Measurements from ENCODE around the gene PABPC3. TPM values are rescaled to one million over a fixed set of nuclear protein-coding genes. Genes with fewer than 3 reads are reported as not detected.

PABPC3 gene
- total RNA-seq, 1 donor from 2014 or later: 0.23 TPM

- no peak overlapping the region for H3K4me3 ChIP-seq (ENCODE audit: low read depth, low read length)
These were observed 15.1 kb downstream of the PABPC3 start for GRCh38 chr13:25110956-25111584.

DNA sequence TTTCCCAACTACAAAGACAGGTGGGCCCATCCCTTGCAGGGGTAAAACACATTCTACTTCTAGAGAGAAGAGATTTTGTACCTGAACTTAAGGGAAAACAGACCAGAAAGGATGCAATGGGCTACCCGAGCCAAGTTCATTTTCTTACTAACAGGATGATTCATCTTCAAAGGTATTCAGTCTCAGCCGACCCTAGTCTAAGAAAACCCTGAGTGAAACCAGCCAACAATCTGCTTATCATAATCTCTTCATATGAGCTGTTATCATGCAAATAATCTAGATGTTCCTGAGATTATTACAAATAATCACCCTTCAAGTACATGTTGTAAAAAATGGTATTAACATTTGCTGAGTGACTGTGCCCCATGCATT lies 15.6 kb downstream of the PABPC3 start:
- TF ChIP-seq, protein P1, sequence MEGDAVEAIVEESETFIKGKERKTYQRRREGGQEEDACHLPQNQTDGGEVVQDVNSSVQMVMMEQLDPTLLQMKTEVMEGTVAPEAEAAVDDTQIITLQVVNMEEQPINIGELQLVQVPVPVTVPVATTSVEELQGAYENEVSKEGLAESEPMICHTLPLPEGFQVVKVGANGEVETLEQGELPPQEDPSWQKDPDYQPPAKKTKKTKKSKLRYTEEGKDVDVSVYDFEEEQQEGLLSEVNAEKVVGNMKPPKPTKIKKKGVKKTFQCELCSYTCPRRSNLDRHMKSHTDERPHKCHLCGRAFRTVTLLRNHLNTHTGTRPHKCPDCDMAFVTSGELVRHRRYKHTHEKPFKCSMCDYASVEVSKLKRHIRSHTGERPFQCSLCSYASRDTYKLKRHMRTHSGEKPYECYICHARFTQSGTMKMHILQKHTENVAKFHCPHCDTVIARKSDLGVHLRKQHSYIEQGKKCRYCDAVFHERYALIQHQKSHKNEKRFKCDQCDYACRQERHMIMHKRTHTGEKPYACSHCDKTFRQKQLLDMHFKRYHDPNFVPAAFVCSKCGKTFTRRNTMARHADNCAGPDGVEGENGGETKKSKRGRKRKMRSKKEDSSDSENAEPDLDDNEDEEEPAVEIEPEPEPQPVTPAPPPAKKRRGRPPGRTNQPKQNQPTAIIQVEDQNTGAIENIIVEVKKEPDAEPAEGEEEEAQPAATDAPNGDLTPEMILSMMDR (conservative IDR thresholded peaks at IDR 0.05; ENCODE audit: low read depth, low read length): no peak
- peak; percentile 3 for DNase-seq (ENCODE audit: low read depth)

More at GRCh38 chr13:25110956-25111584, 15.1 kb downstream of the PABPC3 start:
- peak; percentile 4 for DNase-seq (ENCODE audit: low read depth)
- TF ChIP-seq, protein P1 (conservative IDR thresholded peaks at IDR 0.05; ENCODE audit: low read depth, low read length): no peak

DNA sequence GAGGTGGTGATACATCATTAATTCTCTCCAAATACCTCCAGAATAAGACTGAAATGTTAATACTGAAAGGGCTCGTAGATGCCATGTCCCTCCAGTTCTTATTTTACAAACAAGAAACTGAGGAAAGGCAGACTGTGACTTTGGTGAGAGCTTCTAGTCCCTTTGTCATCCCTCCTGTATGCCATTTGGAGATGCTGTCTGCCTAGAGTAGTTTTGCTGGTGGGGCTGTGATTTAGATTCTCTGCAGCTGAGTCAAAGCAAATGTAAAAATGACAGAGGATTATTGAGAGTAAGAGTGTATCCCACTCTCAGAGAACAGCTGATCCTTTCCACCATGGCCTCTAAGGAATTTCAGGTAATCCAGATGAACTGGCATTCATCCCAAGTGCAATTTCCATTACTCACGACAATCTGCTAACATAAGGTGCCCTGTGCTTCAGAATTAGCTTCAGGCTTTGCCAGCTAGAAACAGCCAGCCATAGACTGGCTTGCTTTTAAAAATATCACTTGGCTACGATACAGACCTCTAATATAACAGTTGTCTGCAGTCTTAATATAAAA lies 16.8 kb downstream of the PABPC3 start:
- no peak for DNase-seq (ENCODE audit: low read depth)
- no peak overlapping the region for H3K4me3 ChIP-seq (ENCODE audit: low read depth, low read length)
- TF ChIP-seq, protein P1 (conservative IDR thresholded peaks at IDR 0.05; ENCODE audit: low read depth, low read length): no peak

More for the DNA sequence above, 15.6 kb downstream of the PABPC3 start:
- H3K4me3 ChIP-seq (ENCODE audit: low read depth, low read length): no peak overlapping the region

DNA sequence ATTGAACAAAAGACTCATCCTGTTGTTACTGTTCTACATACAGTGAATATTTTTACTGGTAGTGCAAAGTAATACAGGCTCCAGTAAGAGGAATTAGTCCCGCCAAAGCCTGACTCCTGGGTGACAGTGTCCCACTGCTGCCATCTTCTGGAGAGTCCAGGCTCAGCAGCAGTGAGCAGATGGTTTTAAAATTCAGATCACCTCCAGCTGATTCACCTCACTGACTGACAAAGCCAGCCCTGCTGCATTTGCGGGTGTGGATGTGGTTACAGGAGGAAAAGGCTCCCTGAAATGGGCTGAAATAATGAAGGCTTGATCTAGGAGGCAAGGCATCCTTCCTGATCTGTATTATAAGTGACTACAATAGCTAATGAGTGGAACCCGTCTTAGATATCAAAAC lies 18.3 kb downstream of the PABPC3 start:
- no peak overlapping the region for H3K4me3 ChIP-seq (ENCODE audit: low read depth, low read length)
- TF ChIP-seq, protein P1 (conservative IDR thresholded peaks at IDR 0.05; ENCODE audit: low read depth, low read length): peak; percentile 93
- peak; percentile 22 for DNase-seq (ENCODE audit: low read depth)

- DNase-seq (ENCODE audit: low read depth): no peak
- TF ChIP-seq, protein P1 (conservative IDR thresholded peaks at IDR 0.05; ENCODE audit: low read depth, low read length): no peak
- no peak overlapping the region for H3K4me3 ChIP-seq (ENCODE audit: low read depth, low read length)
These were observed 20.1 kb downstream of the PABPC3 start for GRCh38 chr13:25116044-25116443.

GRCh38 chr13:25117312-25117711 lies 21.4 kb downstream of the PABPC3 start:
- TF ChIP-seq, protein P1 (conservative IDR thresholded peaks at IDR 0.05; ENCODE audit: low read depth, low read length): no peak
- DNase-seq (ENCODE audit: low read depth): no peak
- no peak overlapping the region for H3K4me3 ChIP-seq (ENCODE audit: low read depth, low read length)

Data from epithelial cell of proximal tubule (primary cell).